SJCRH30 (cell line): Measurements from ENCODE around the gene SYTL5. TPM values are rescaled to one million over a fixed set of nuclear protein-coding genes. Genes with fewer than 3 reads are reported as not detected.
"Not testable (repeated sequence)": the region's sequence is repeated elsewhere in the genome, so short reads cannot be mapped to it uniquely, and the experiment has no call there.

Experiments used
- DNase-seq, 2 experiments: peaks; one replicate each; pipeline ENCODE4 v3.0.0-alpha.2; 2015 to 2020
- H3K27ac ChIP-seq: fragments of 250-450 bp; sonication (Bioruptor Pico); 2 replicates; pipeline ENCODE4 v1.5.1; 2020; ENCODE audit warnings: mild to moderate bottlenecking, moderate library complexity
- H3K27me3 ChIP-seq: fragments of 250-450 bp; sonication (Bioruptor Pico); 2 replicates; pipeline ENCODE4 v1.5.1; 2020; ENCODE audit warnings: mild to moderate bottlenecking, moderate library complexity
- H3K36me3 ChIP-seq: fragments of 250-450 bp; sonication (Bioruptor Pico); 2 replicates; pipeline ENCODE4 v1.5.1; 2020; ENCODE audit warnings: mild to moderate bottlenecking, moderate library complexity
- H3K4me1 ChIP-seq: fragments of 250-450 bp; sonication (Bioruptor Pico); 2 replicates; pipeline ENCODE4 v1.5.1; 2020; ENCODE audit warnings: mild to moderate bottlenecking, moderate library complexity
- H3K4me3 ChIP-seq: fragments of 250-450 bp; sonication (Bioruptor Pico); 2 replicates; pipeline ENCODE4 v1.5.1; 2020; ENCODE audit warnings: mild to moderate bottlenecking, moderate library complexity
- H3K9me3 ChIP-seq: fragments of 250-450 bp; sonication (Bioruptor Pico); replicated peaks from 2 replicates; pipeline ENCODE4 v1.5.1; 2020; ENCODE audit warnings: mild to moderate bottlenecking, moderate library complexity
- total RNA-seq: library from RNA; depleted of rRNA; stranded (reverse); fragments of >200 nt; shearing (Covaris generic); gene quantifications from 2 replicates; pipeline ENCODE4 v1.2.3, GENCODE V29; 2014; rRNA removed

Gene SYTL5
- 0.25 and 0.28 TPM in 2 replicates for total RNA-seq

- no peaks in the 10 kb centered on the region for H3K36me3 ChIP-seq
- H3K4me1 ChIP-seq: no peaks in the 10 kb centered on the region
- no peaks in the 10 kb centered on the region for H3K9me3 ChIP-seq
- no peak within 1 kb of the TSS for H3K27ac ChIP-seq
- no peak for DNase-seq
- H3K4me3 ChIP-seq: no peak within 1 kb of the TSS
- H3K27me3 ChIP-seq: no peaks in the 10 kb centered on the region
These were observed at the start of gene SYTL5 for GRCh38 chrX:38006291-38006690. TSS of gene SYTL5 (plus strand) at chrX:38006553. CDS start at chrX:38033890, 27,337 bp downstream.

GRCh38 chrX:37958525-37959211, 47.7 kb upstream of the SYTL5 start:
- no peaks in the 10 kb centered on the region for H3K4me1 ChIP-seq
- no peaks in the 10 kb centered on the region for H3K36me3 ChIP-seq
- no peak overlapping the region for H3K4me3 ChIP-seq
- H3K27me3 ChIP-seq: no peaks in the 10 kb centered on the region
- no peak overlapping the region for H3K27ac ChIP-seq
- no peak for DNase-seq
- H3K9me3 ChIP-seq: no peaks in the 10 kb centered on the region

- DNase-seq: no peak
- H3K36me3 ChIP-seq: no peaks in the 10 kb centered on the region
- no peaks in the 10 kb centered on the region for H3K4me1 ChIP-seq
- H3K9me3 ChIP-seq: no peaks in the 10 kb centered on the region
- H3K4me3 ChIP-seq: no peak overlapping the region
- no peak overlapping the region for H3K27ac ChIP-seq
- no peaks in the 10 kb centered on the region for H3K27me3 ChIP-seq
These were observed 46.9 kb upstream of the SYTL5 start for GRCh38 chrX:37959212-37960021.

GRCh38 chrX:37961118-37961517, 45.2 kb upstream of the SYTL5 start:
- no peaks in the 10 kb centered on the region for H3K4me1 ChIP-seq
- no peaks in the 10 kb centered on the region for H3K27me3 ChIP-seq
- DNase-seq: no peak
- H3K36me3 ChIP-seq: no peaks in the 10 kb centered on the region
- H3K27ac ChIP-seq: no peak overlapping the region
- H3K9me3 ChIP-seq: no peaks in the 10 kb centered on the region
- H3K4me3 ChIP-seq: no peak overlapping the region

- no peak overlapping the region for H3K27ac ChIP-seq
- DNase-seq: no peak
- H3K4me3 ChIP-seq: no peak overlapping the region
- no peaks in the 10 kb centered on the region for H3K27me3 ChIP-seq
- H3K36me3 ChIP-seq: no peaks in the 10 kb centered on the region
- no peaks in the 10 kb centered on the region for H3K9me3 ChIP-seq
- no peaks in the 10 kb centered on the region for H3K4me1 ChIP-seq
These were observed 38.6 kb upstream of the SYTL5 start for GRCh38 chrX:37967714-37968113.

- no peak overlapping the region for H3K4me3 ChIP-seq
- no peaks in the 10 kb centered on the region for H3K27me3 ChIP-seq
- H3K4me1 ChIP-seq: no peaks in the 10 kb centered on the region
- no peak for DNase-seq
- H3K36me3 ChIP-seq: no peaks in the 10 kb centered on the region
- no peaks in the 10 kb centered on the region for H3K9me3 ChIP-seq
- H3K27ac ChIP-seq: no peak overlapping the region
These were observed 30.9 kb upstream of the SYTL5 start for GRCh38 chrX:37975421-37975820.

- no peaks in the 10 kb centered on the region for H3K4me1 ChIP-seq
- H3K4me3 ChIP-seq: no peak overlapping the region
- H3K36me3 ChIP-seq: no peaks in the 10 kb centered on the region
- no peaks in the 10 kb centered on the region for H3K27me3 ChIP-seq
- H3K27ac ChIP-seq: no peak overlapping the region
- no peaks in the 10 kb centered on the region for H3K9me3 ChIP-seq
- DNase-seq: no peak
These were observed 30.2 kb upstream of the SYTL5 start for GRCh38 chrX:37976153-37976552.

- DNase-seq: no peak
These were observed 21.5 kb upstream of the SYTL5 start for GRCh38 chrX:37984880-37985279.

GRCh38 chrX:37986893-37987292, 19.5 kb upstream of the SYTL5 start:
- Histone ChIP-seq H3K27ac (no peak overlapping the region), H3K36me3 (no peaks in the 10 kb centered on the region), H3K4me1 (no peaks in the 10 kb centered on the region), H3K27me3 (no peaks in the 10 kb centered on the region), H3K4me3 (no peak overlapping the region), H3K9me3 (no peaks in the 10 kb centered on the region)
- DNase-seq: no peak

More at GRCh38 chrX:37984880-37985279, 21.5 kb upstream of the SYTL5 start:
- Histone ChIP-seq H3K9me3 (no peaks in the 10 kb centered on the region), H3K27me3 (no peaks in the 10 kb centered on the region), H3K4me1 (no peaks in the 10 kb centered on the region), H3K36me3 (no peaks in the 10 kb centered on the region), H3K27ac (no peak overlapping the region), H3K4me3 (no peak overlapping the region)

- no peaks in the 10 kb centered on the region for H3K27me3 ChIP-seq
- DNase-seq: no peak
- H3K27ac ChIP-seq: no peak overlapping the region
- H3K9me3 ChIP-seq: no peaks in the 10 kb centered on the region
- no peaks in the 10 kb centered on the region for H3K4me1 ChIP-seq
- no peak overlapping the region for H3K4me3 ChIP-seq
- no peaks in the 10 kb centered on the region for H3K36me3 ChIP-seq
These were observed 17.0 kb upstream of the SYTL5 start for GRCh38 chrX:37989304-37989703.

- H3K36me3 ChIP-seq, DNase-seq, H3K9me3 ChIP-seq, H3K27me3 ChIP-seq, H3K27ac ChIP-seq, H3K4me1 ChIP-seq, H3K4me3 ChIP-seq: not testable (repeated sequence)
These were observed 15.1 kb upstream of the SYTL5 start for GRCh38 chrX:37991303-37991702.

GRCh38 chrX:37993176-37993575, 13.2 kb upstream of the SYTL5 start:
- Histone ChIP-seq H3K4me1 (no peaks in the 10 kb centered on the region), H3K4me3 (no peak overlapping the region), H3K36me3 (no peaks in the 10 kb centered on the region), H3K27ac (no peak overlapping the region), H3K27me3 (no peaks in the 10 kb centered on the region), H3K9me3 (no peaks in the 10 kb centered on the region)
- DNase-seq: no peak

GRCh38 chrX:37993837-37994619, 12.3 kb upstream of the SYTL5 start:
- Histone ChIP-seq H3K4me1 (no peaks in the 10 kb centered on the region), H3K4me3 (no peak overlapping the region), H3K27ac (no peak overlapping the region), H3K9me3 (no peaks in the 10 kb centered on the region), H3K27me3 (no peaks in the 10 kb centered on the region), H3K36me3 (no peaks in the 10 kb centered on the region)
- no peak for DNase-seq

- Histone ChIP-seq H3K36me3 (no peaks in the 10 kb centered on the region), H3K9me3 (no peaks in the 10 kb centered on the region), H3K4me3 (no peak overlapping the region), H3K27me3 (no peaks in the 10 kb centered on the region), H3K27ac (no peak overlapping the region), H3K4me1 (no peaks in the 10 kb centered on the region)
- DNase-seq: no peak
These were observed 10.9 kb upstream of the SYTL5 start for GRCh38 chrX:37995428-37995827.

- H3K27me3 ChIP-seq: no peaks in the 10 kb centered on the region
- H3K27ac ChIP-seq: no peak overlapping the region
- no peaks in the 10 kb centered on the region for H3K4me1 ChIP-seq
- H3K9me3 ChIP-seq: no peaks in the 10 kb centered on the region
- no peak overlapping the region for H3K4me3 ChIP-seq
- no peak for DNase-seq
- no peaks in the 10 kb centered on the region for H3K36me3 ChIP-seq
These were observed 9.3 kb upstream of the SYTL5 start for GRCh38 chrX:37997096-37997495.
